Measurements from ENCODE around the gene MCRS1.

MCRS1 gene

GRCh38 chr12:49560695-49561094 lies 7.2 kb downstream of the MCRS1 start:
- no peak overlapping the region for H3K4me3 ChIP-seq (ENCODE audit: low read depth in 1 of 2, low read length in 2 of 2)
- no peaks in the 10 kb centered on the region for H3K4me1 ChIP-seq (ENCODE audit: insufficient read depth, low read length)
- H3K36me3 ChIP-seq (ENCODE audit: insufficient read depth, low read length), result peaks cover 82% of the 10 kb centered on the region
- H3K27ac ChIP-seq (ENCODE audit: low read depth, low read length), result no peak overlapping the region
- H3K9ac ChIP-seq (ENCODE audit: low read length), result no peak overlapping the region
- H3K27me3 ChIP-seq (ENCODE audit: control insufficient read depth in 1 of 2, insufficient read depth in 2 of 2, low read length in 2 of 2), result no peaks in the 10 kb centered on the region
- H3K9me3 ChIP-seq (ENCODE audit: low read length), result no peaks in the 10 kb centered on the region

GRCh38 chr12:49559011-49559675 lies 8.8 kb downstream of the MCRS1 start:
- H3K4me1 ChIP-seq (ENCODE audit: insufficient read depth, low read length), result no peaks in the 10 kb centered on the region
- H3K9ac ChIP-seq (ENCODE audit: low read length), result no peak overlapping the region
- H3K27ac ChIP-seq (ENCODE audit: low read depth, low read length), result no peak overlapping the region
- no peaks in the 10 kb centered on the region for H3K9me3 ChIP-seq (ENCODE audit: low read length)
- no peaks in the 10 kb centered on the region for H3K27me3 ChIP-seq (ENCODE audit: control insufficient read depth in 1 of 2, insufficient read depth in 2 of 2, low read length in 2 of 2)
- peaks cover 69% of the 10 kb centered on the region for H3K36me3 ChIP-seq (ENCODE audit: insufficient read depth, low read length)
- no peak overlapping the region for H3K4me3 ChIP-seq (ENCODE audit: low read depth in 1 of 2, low read length in 2 of 2)

DNA sequence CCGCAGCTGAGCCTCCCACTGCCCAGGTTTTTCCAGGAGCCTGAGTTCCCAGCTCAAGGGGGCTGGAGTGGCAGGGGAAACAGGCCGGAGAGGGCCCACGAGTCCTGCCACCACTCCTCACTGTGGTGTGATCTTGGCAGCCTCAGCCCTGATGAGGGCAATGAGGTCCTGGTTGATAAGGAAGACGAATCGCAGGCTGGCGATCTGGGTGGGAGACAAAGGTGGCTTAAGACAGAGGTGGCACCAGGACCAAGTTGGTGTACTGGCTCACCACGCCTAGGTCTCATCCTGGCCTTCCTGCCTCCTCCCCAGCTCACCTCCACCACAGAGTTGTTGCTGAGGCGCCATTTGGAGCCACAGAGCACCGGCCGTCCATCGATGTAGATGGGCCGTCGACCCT lies 9.4 kb downstream of the MCRS1 start:
- Histone ChIP-seq H3K36me3 (ENCODE audit: insufficient read depth, low read length) (peaks cover 63% of the 10 kb centered on the region), H3K4me1 (ENCODE audit: insufficient read depth, low read length) (no peaks in the 10 kb centered on the region), H3K4me3 (ENCODE audit: low read depth in 1 of 2, low read length in 2 of 2) (no peak overlapping the region), H3K9me3 (ENCODE audit: low read length) (no peaks in the 10 kb centered on the region), H3K27me3 (ENCODE audit: control insufficient read depth in 1 of 2, insufficient read depth in 2 of 2, low read length in 2 of 2) (no peaks in the 10 kb centered on the region), H3K27ac (ENCODE audit: low read depth, low read length) (no peak overlapping the region), H3K9ac (ENCODE audit: low read length) (no peak overlapping the region)

GRCh38 chr12:49557917-49558215 lies 10.1 kb downstream of the MCRS1 start:
- no peaks in the 10 kb centered on the region for H3K9me3 ChIP-seq (ENCODE audit: low read length)
- no peak overlapping the region for H3K9ac ChIP-seq (ENCODE audit: low read length)
- H3K4me3 ChIP-seq (ENCODE audit: low read depth in 1 of 2, low read length in 2 of 2), result no peak overlapping the region
- peaks cover 57% of the 10 kb centered on the region for H3K36me3 ChIP-seq (ENCODE audit: insufficient read depth, low read length)
- no peaks in the 10 kb centered on the region for H3K27me3 ChIP-seq (ENCODE audit: control insufficient read depth in 1 of 2, insufficient read depth in 2 of 2, low read length in 2 of 2)
- H3K27ac ChIP-seq (ENCODE audit: low read depth, low read length), result no peak overlapping the region
- no peaks in the 10 kb centered on the region for H3K4me1 ChIP-seq (ENCODE audit: insufficient read depth, low read length)

GRCh38 chr12:49557187-49557916 lies 10.6 kb downstream of the MCRS1 start:
- peaks cover 52% of the 10 kb centered on the region for H3K36me3 ChIP-seq (ENCODE audit: insufficient read depth, low read length)

DNA sequence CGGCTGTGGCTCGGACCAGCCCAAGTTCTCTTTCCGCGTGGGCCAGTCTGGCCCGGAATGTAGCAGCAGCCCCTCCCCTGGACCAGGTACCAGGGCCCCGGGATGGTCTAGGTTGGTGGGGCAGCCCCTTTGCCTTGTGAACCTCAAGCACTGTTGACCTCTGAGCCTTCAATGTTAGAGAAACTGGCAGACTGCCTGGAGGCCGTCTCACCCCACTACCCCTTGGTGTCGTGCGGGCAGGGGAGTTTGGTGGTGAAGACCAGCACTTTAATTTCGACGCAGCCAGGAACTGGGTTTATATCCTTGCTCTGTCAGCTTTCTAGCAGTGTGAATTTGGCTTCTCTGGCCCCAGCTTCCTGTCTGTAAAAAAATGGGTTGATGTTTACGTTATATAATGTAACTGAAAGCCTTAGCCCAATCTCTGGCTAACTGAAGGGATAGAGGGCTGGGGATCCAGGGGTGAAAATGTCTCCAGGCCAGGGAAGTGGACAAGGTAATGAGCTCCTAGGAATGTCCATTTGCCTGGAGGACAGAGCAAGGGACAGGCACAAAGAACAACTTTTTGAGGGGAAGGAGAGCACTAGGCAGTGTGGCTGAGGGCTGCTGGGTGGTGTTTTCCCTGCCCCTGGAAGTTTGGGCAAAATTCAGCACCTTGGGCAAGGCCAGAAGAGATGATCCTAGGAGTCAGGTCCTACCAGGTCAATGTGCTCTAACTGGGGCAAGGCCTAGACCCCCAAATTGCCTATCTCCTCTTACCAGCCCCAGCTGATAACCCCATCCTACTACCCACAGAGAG lies 11.4 kb downstream of the MCRS1 start:
- no peaks in the 10 kb centered on the region for H3K4me1 ChIP-seq (ENCODE audit: insufficient read depth, low read length)
- no peaks in the 10 kb centered on the region for H3K27me3 ChIP-seq (ENCODE audit: control insufficient read depth in 1 of 2, insufficient read depth in 2 of 2, low read length in 2 of 2)
- H3K4me3 ChIP-seq (ENCODE audit: low read depth in 1 of 2, low read length in 2 of 2), result no peak overlapping the region
- no peaks in the 10 kb centered on the region for H3K9me3 ChIP-seq (ENCODE audit: low read length)
- no peak overlapping the region for H3K27ac ChIP-seq (ENCODE audit: low read depth, low read length)
- H3K36me3 ChIP-seq (ENCODE audit: insufficient read depth, low read length), result peaks cover 44% of the 10 kb centered on the region
- no peak overlapping the region for H3K9ac ChIP-seq (ENCODE audit: low read length)

More at GRCh38 chr12:49557187-49557916, 10.6 kb downstream of the MCRS1 start:
- H3K27me3 ChIP-seq (ENCODE audit: control insufficient read depth in 1 of 2, insufficient read depth in 2 of 2, low read length in 2 of 2), result no peaks in the 10 kb centered on the region
- no peaks in the 10 kb centered on the region for H3K9me3 ChIP-seq (ENCODE audit: low read length)
- H3K9ac ChIP-seq (ENCODE audit: low read length), result no peak overlapping the region
- H3K4me3 ChIP-seq (ENCODE audit: low read depth in 1 of 2, low read length in 2 of 2), result no peak overlapping the region
- no peaks in the 10 kb centered on the region for H3K4me1 ChIP-seq (ENCODE audit: insufficient read depth, low read length)
- no peak overlapping the region for H3K27ac ChIP-seq (ENCODE audit: low read depth, low read length)

DNA sequence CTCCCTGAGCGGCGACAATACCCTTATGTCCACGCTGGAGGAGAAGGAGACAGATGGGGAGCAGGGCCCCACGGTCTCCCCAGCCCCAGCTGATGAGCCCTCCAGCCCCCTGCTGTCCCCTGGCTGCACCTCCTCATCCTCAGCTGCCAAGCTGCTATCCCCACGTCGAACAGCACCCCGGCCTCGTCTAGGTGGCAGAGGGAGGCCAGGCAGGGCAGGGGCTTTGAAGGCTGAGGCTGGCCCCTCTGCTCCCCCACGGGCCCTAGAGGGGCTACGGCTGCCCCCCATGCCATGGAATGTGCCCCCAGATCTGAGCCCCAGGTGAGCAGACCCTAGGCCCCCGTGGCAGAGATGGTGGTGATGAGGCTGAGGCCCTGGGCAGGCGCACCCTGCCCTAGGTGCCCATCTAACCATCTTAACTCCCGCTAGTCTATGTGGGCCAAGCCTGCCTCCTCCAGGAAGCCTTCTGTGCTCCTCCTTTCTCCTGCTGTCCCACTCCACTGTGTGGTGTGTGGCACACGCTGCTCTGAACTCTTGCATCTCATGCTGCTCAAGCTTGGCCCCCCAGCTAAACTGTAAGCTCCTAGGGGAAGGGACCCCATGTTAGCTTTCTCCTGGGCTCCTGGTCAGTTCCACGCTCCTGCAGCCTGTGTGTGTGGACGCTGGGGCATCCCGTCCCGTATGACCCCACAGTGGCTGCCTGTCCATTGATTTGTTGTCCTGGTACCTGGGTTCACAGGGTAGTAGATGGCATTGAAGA lies 12.1 kb downstream of the MCRS1 start:
- Histone ChIP-seq H3K36me3 (ENCODE audit: insufficient read depth, low read length) (peaks cover 37% of the 10 kb centered on the region), H3K27me3 (ENCODE audit: control insufficient read depth in 1 of 2, insufficient read depth in 2 of 2, low read length in 2 of 2) (no peaks in the 10 kb centered on the region)

DNA sequence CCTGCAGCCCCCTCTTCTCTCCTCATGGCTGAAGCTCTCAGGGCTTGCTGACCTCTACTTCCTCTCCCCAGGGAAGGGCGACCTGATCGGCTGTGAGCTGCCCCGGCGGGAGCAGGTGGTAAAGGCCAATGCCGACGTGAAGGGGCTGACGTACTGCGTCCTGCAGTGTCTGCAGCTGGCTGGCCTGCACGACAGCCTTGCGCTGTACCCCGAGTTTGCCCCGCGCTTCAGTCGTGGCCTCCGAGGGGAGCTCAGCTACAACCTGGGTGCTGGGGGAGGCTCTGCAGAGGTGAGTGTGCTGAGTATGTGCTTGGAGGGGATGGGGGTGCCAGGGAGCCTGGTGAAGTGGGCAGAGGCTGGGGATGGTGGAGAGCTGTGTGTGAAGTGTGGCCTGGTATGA lies 13.7 kb downstream of the MCRS1 start:
- no peak overlapping the region for H3K9ac ChIP-seq (ENCODE audit: low read length)
- H3K4me1 ChIP-seq (ENCODE audit: insufficient read depth, low read length), result peaks cover 4% of the 10 kb centered on the region
- H3K9me3 ChIP-seq (ENCODE audit: low read length), result no peaks in the 10 kb centered on the region
- no peak overlapping the region for H3K27ac ChIP-seq (ENCODE audit: low read depth, low read length)
- no peak overlapping the region for H3K4me3 ChIP-seq (ENCODE audit: low read depth in 1 of 2, low read length in 2 of 2)
- peaks cover 24% of the 10 kb centered on the region for H3K36me3 ChIP-seq (ENCODE audit: insufficient read depth, low read length)
- peaks cover 4% of the 10 kb centered on the region in 2 donors for H3K27me3 ChIP-seq (ENCODE audit: control insufficient read depth in 1 of 2, insufficient read depth in 2 of 2, low read length in 2 of 2)

More for the DNA sequence above, 12.1 kb downstream of the MCRS1 start:
- no peak overlapping the region for H3K4me3 ChIP-seq (ENCODE audit: low read depth in 1 of 2, low read length in 2 of 2)
- H3K9ac ChIP-seq (ENCODE audit: low read length), result no peak overlapping the region
- no peak overlapping the region for H3K27ac ChIP-seq (ENCODE audit: low read depth, low read length)
- H3K9me3 ChIP-seq (ENCODE audit: low read length), result no peaks in the 10 kb centered on the region
- H3K4me1 ChIP-seq (ENCODE audit: insufficient read depth, low read length), result no peaks in the 10 kb centered on the region

- no peak overlapping the region for H3K27ac ChIP-seq (ENCODE audit: low read depth, low read length)
- H3K9ac ChIP-seq (ENCODE audit: low read length), result no peak overlapping the region
- peaks cover 6 to 10% of the 10 kb centered on the region in 2 donors for H3K27me3 ChIP-seq (ENCODE audit: control insufficient read depth in 1 of 2, insufficient read depth in 2 of 2, low read length in 2 of 2)
- H3K9me3 ChIP-seq (ENCODE audit: low read length), result no peaks in the 10 kb centered on the region
- peaks cover 17% of the 10 kb centered on the region for H3K36me3 ChIP-seq (ENCODE audit: insufficient read depth, low read length)
- H3K4me1 ChIP-seq (ENCODE audit: insufficient read depth, low read length), result peaks cover 10% of the 10 kb centered on the region
- H3K4me3 ChIP-seq (ENCODE audit: low read depth in 1 of 2, low read length in 2 of 2), result no peak overlapping the region
These were observed 14.3 kb downstream of the MCRS1 start for GRCh38 chr12:49553512-49554088.

- Histone ChIP-seq H3K9ac (ENCODE audit: low read length) (no peak overlapping the region), H3K9me3 (ENCODE audit: low read length) (no peaks in the 10 kb centered on the region), H3K27ac (ENCODE audit: low read depth, low read length) (no peak overlapping the region), H3K27me3 (ENCODE audit: control insufficient read depth in 1 of 2, insufficient read depth in 2 of 2, low read length in 2 of 2) (peaks cover 8 to 17% of the 10 kb centered on the region in 2 donors), H3K4me1 (ENCODE audit: insufficient read depth, low read length) (peaks cover 13% of the 10 kb centered on the region), H3K4me3 (ENCODE audit: low read depth in 1 of 2, low read length in 2 of 2) (no peak overlapping the region), H3K36me3 (ENCODE audit: insufficient read depth, low read length) (peaks cover 13% of the 10 kb centered on the region)
These were observed 15.0 kb downstream of the MCRS1 start for GRCh38 chr12:49552899-49553298.

- H3K27ac ChIP-seq (ENCODE audit: low read depth, low read length), result no peak overlapping the region
- peaks cover 13% of the 10 kb centered on the region for H3K4me1 ChIP-seq (ENCODE audit: insufficient read depth, low read length)
- no peak overlapping the region for H3K4me3 ChIP-seq (ENCODE audit: low read depth in 1 of 2, low read length in 2 of 2)
- peaks cover 13% of the 10 kb centered on the region for H3K36me3 ChIP-seq (ENCODE audit: insufficient read depth, low read length)
- no peaks in the 10 kb centered on the region for H3K9me3 ChIP-seq (ENCODE audit: low read length)
- peaks cover 11 to 19% of the 10 kb centered on the region in 2 donors for H3K27me3 ChIP-seq (ENCODE audit: control insufficient read depth in 1 of 2, insufficient read depth in 2 of 2, low read length in 2 of 2)
- no peak overlapping the region for H3K9ac ChIP-seq (ENCODE audit: low read length)
These were observed 15.5 kb downstream of the MCRS1 start for GRCh38 chr12:49552425-49552824.

Data from muscle layer of colon (tissue), 2 donors.